ENCODE data around the gene TJP2. TPM values are rescaled to one million over a fixed set of nuclear protein-coding genes. Genes with fewer than 3 reads are reported as not detected.

Gene TJP2
- total and polyA plus RNA-seq, 4 experiments from 2014 or later, result 2.4 to 10.3 (median 8.8) TPM

Other genes starting within 250 kb of the TJP2 start
- not detected for gene PRKACG, start 160.2 kb upstream of the TJP2 start, total RNA-seq
- gene PRKACG, start 160.2 kb upstream of the TJP2 start, polyA plus RNA-seq, result not detected
- gene FXN, start 138.5 kb upstream of the TJP2 start, total RNA-seq, result 10 to 100 TPM; 14.6 to 15.9 TPM
- 10 to 100 TPM; 50.5 to 65.6 TPM for gene FXN, start 138.5 kb upstream of the TJP2 start, polyA plus RNA-seq
- gene ENTREP1, start 150.9 kb downstream of the TJP2 start, total RNA-seq, result under 1 TPM in 1 of 2 experiments, not detected in 1; 0.20 TPM
- under 1 TPM in 1 of 2 donors, not detected in 1; 0.24 TPM for gene ENTREP1, start 150.9 kb downstream of the TJP2 start, polyA plus RNA-seq

Measured in CD4-positive, alpha-beta memory T cell (primary cell).